GM21786 (cell line): Measurements from ENCODE around the gene GNLY.

Source experiments
- ATAC-seq: cut with Tn5 transposase; IDR thresholded peaks from one replicate; pipeline ENCODE4 v1.9.1; 2021; ENCODE audit not compliant: unreplicated experiment

GNLY gene

GRCh38 chr2:85681776-85682175 is 12.4 kb upstream of the GNLY start:
- ATAC-seq: no peak

DNA sequence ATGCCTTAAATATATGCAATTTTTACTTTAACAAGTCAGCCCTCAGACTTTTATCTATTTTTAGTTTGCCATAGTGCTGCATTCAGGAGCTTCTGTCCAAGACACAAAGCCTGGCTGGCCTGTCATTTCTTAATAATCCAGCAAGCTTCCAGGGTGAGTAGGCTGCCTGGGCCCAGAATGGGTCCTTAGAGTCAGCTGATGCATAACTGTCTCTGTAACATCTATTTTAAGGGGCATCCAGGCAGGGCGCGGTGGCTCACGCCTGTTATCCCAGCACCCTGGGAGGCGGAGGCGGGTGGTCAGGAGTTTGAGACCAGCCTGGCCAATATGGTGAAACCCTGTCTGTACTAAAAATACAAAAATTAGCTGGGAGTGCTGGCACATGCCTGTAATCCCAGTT is 11.8 kb upstream of the GNLY start:
- no peak for ATAC-seq

DNA sequence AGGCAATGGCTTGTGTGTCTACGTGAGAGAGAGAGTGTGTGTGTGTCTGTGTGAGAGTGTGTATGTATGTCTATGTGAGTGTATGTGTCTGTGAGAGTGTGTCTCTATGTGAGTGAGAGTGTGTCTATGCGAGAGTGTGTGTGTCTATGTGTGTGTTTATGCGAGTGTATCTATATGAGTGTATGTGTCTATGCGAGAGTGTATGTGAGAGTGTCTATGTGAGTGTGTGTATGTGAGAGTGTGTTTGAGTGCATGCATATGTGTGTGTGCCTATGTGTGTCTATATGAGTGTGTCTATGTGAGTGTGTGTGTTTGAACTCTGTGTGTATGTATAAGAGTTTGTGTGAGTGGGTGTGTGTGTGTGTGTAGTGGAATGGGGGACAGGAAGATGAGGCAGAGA is 9.8 kb upstream of the GNLY start:
- no peak for ATAC-seq

DNA sequence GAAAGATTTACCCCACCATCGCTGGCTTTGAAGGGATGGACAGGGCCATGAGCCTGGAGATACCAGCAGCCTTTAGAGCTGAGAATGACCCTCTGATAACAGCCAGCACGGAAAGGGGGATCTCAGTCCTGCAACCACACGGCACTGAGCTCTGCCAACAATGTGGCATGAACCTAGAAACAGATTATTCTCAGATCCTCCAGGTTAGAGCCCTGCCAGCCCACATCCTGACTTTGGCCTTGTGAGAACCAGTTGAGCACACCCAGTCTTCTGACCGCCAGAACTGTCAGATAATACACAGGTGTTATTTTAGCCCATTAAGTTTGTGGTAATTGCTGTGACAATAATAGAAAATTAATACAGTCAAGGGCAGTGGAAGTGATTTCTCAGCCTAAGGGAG is 9.4 kb upstream of the GNLY start:
- no peak for ATAC-seq

DNA sequence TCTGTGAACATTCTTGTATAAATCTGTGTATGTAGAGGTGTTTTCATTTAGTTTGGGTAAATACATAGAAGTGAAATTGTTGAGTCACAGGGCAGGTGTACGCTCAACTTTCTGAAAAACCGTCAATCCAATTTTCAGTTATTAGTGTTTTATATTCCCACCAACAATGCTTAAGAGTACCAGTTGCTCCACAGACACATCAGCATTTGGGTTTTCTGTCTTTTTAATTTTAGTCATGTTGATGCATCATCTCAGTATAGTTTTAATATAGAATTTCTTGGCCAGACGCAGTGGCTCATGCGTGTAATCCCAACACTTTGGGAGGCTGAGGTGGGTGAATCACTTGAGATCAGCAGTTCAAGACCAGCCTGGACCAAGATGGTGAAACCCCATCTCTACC is 3.2 kb upstream of the GNLY start:
- no peak for ATAC-seq

- ATAC-seq: no peak
Observed at GRCh38 chr2:85692039-85692645, 2.0 kb upstream of the GNLY start.

GRCh38 chr2:85695121-85695520 is 963 bp downstream of the GNLY start:
- ATAC-seq: no peak

DNA sequence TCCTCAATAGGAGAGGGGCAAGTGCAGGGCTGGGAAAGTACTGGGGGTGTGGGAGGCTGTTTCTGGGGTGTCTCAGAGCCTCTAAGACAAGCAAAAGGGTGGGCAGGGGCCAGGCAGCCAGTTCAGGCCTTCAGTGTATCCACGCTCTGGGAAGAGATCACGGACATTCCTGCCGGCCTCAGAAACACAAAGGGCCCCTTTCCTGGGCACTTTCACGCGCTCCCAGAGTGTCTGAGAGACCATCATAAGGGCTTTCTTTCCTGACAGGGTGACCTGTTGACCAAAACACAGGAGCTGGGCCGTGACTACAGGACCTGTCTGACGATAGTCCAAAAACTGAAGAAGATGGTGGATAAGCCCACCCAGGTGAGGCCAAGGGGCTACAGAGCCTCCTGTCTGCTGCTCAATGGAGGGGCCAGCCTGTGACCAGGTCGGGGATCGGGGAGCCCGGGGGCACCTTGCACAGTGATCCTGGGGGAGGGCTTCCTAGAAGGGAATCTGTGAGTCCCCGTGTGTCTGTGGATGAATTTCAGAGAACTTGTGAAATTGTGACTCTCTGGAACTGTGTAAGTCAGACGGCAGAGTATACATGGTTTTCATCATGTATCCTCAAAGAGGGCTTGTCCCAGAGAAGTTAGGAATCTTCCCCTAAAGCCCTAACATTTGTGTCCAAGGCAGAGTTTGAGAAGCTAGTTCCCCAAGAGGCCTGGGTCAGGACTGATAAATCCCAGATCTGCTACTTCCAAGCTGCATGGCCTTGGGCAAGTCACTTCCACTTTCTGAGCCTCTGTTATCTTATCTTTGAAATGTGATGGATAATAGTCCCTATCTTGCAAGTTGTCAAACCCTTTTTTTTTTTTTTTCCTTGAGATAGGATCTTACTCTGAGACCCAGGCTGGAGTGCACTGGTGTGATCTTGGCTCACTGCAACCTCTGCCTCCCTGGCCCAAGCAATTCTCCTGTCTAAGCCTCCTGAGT is 1.8 kb downstream of the GNLY start:
- no peak for ATAC-seq

DNA sequence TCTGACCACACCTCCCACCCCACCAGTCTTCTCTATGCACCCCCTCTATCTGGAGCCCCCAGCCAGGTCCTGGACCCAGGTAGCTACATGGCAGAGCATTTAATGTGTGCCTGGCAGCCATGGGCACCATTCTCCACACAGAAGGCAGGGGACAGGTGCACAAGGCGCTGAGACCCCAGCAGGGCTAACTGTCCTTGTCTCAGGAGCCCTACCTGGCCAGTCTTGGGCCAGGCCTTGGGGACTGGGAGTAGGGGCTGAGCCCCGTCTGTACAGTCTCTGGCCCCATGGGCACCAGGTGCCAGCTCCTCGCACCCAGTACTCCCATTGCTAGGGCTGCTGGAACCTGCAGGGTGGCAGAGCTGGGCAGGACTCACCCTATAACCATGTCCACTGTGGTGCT is 2.9 kb downstream of the GNLY start:
- no peak for ATAC-seq

- no peak for ATAC-seq
Observed at GRCh38 chr2:85697716-85698115, 3.6 kb downstream of the GNLY start.

DNA sequence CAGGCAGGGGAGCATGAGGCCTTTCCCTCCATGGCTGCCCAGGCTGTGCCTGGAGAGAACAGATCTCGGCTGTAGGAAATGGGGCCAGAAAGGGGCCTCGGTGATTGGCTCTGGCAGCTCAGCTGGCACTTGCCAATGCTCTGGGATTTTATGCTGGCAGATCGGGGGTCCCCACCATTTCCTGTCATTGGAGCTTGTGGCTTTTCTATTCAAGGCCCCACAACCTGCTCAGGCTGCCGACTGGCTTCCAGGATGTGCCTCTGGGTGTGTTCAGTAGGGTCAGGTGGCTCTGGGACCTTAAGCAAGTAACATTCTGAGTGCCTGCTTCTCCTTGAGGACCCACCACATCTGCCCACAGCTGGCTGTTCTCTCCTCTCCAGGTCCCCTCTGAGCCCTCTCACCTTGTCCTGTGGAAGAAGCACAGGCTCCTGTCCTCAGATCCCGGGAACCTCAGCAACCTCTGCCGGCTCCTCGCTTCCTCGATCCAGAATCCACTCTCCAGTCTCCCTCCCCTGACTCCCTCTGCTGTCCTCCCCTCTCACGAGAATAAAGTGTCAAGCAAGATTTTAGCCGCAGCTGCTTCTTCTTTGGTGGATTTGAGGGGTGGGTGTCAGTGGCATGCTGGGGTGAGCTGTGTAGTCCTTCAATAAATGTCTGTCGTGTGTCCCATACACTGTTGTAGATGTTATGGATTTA is 4.2 kb downstream of the GNLY start:
- no peak for ATAC-seq

DNA sequence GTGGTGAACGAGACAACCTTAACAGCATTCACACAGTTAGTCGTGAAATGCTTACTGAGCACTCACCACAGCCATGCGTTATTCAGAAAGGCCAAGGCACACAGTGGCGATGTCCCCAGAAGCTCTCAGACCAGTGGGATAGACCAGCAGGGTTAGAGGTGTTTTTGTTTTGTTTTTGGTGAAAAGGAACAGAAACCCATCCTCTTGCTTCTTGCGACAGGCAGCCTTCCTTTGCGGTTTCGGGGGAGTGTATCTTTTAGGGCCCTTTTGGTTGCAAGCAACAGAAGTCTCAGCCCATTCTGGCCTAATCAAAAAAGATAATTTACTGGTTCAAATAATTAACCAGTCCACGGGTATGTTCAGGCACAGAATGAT is 4.7 kb downstream of the GNLY start:
- ATAC-seq: no peak

- no peak for ATAC-seq
Observed at GRCh38 chr2:85699325-85699724, 5.2 kb downstream of the GNLY start.

- ATAC-seq: no peak
Observed at GRCh38 chr2:85702172-85702571, 8.0 kb downstream of the GNLY start.

DNA sequence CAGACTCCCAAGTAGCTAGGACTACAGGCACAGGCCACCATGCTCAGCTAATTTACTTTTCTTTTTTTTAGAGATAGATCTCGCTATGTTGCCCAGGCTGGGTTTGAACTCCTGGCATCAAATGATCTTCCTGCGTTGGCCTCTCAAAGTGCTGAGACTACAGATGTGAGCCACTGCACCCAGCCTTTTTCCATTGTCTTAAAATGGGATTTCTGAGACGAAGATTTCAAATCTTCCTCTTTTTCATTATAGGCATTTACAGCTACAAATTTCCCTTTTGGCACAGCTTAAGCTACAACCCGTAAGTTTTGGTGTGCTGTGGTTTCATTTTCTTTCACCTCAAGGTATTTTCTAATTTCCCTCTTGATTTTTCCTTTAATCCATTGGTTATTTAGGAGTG is 8.6 kb downstream of the GNLY start:
- ATAC-seq: no peak

GRCh38 chr2:85703329-85703728 is 9.2 kb downstream of the GNLY start:
- ATAC-seq: no peak

GRCh38 chr2:85704038-85704437 is 9.9 kb downstream of the GNLY start:
- ATAC-seq: no peak

GRCh38 chr2:85704800-85705679 is 10.9 kb downstream of the GNLY start:
- ATAC-seq: peak; percentile 57

DNA sequence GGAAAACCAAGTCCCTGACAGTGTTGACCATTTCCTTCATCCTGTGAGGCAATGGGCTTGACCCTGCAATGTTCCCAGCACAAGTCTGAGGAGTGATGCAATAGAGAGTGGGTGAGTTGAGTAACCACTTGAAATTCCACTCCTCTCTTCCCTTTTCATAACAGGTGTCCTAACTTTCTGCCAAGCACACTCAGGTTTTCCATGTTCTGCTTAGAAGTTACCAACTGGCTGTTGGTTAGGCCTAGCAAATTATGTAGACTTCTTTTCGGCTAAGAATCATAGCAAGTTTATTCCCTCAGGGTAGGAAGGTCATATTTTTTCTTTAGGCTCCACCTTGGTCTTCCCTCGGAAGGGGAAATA is 11.5 kb downstream of the GNLY start:
- no peak for ATAC-seq

- no peak for ATAC-seq
Observed at GRCh38 chr2:85706063-85706462, 11.9 kb downstream of the GNLY start.
